Right atrium auricular region (tissue), 2 donors: ENCODE data around the gene MPHOSPH9. TPM values are rescaled to one million over a fixed set of nuclear protein-coding genes. Genes with fewer than 3 reads are reported as not detected.

Experiments
- DNase-seq: peaks from one replicate; pipeline ENCODE4 v3.0.0-alpha.2; 2019; ENCODE audit warnings: low spot score
- H3K27ac ChIP-seq, 2 donors: fragments of 200-600 bp; sonication (generic); 1 replicate in 1 of 2; 2 replicates in 1 of 2; pipeline ENCODE4 v1.5.1; 2016 to 2019
- H3K27me3 ChIP-seq, 2 donors: fragments of 200-600 bp; sonication (generic); one replicate each; pipeline versions ENCODE4 v1.5.1 to v1.6.0; 2017 to 2019
- H3K36me3 ChIP-seq: fragments of 200-600 bp; sonication (generic); one replicate; pipeline ENCODE4 v1.5.1; 2016
- H3K4me1 ChIP-seq, 2 donors: fragments of 200-600 bp; sonication (generic); one replicate each; pipeline versions ENCODE4 v1.5.1 to v1.6.0; 2017 to 2019
- H3K4me3 ChIP-seq, 2 donors: fragments of 200-600 bp; sonication (generic); 1 replicate in 1 of 2; 2 replicates in 1 of 2; pipeline ENCODE4 v1.5.1; 2017 to 2019; ENCODE audit warnings: mild to moderate bottlenecking in 1 of 2, moderate library complexity in 1 of 2
- H3K9me3 ChIP-seq, 2 donors: fragments of 200-600 bp; sonication (generic); one replicate each; pipeline ENCODE4 v1.5.1; 2019
- total RNA-seq, 2 donors: library from RNA; depleted of rRNA; stranded (reverse); fragments of >200 nt; gene quantifications; one replicate each; pipeline ENCODE4 v1.1.0, GENCODE V29; 2016
- TF ChIP-seq, protein P1 (sequence below), 2 donors: fragments of 200-600 bp; sonication (generic); IDR thresholded peaks; one replicate each; pipeline ENCODE4 v1.5.1; 2019; ENCODE audit warnings: antibody characterized with exemption in 2 of 2

The MPHOSPH9 gene
- total RNA-seq, 2 donors from 2014 or later: 21.0 to 33.7 TPM

DNA sequence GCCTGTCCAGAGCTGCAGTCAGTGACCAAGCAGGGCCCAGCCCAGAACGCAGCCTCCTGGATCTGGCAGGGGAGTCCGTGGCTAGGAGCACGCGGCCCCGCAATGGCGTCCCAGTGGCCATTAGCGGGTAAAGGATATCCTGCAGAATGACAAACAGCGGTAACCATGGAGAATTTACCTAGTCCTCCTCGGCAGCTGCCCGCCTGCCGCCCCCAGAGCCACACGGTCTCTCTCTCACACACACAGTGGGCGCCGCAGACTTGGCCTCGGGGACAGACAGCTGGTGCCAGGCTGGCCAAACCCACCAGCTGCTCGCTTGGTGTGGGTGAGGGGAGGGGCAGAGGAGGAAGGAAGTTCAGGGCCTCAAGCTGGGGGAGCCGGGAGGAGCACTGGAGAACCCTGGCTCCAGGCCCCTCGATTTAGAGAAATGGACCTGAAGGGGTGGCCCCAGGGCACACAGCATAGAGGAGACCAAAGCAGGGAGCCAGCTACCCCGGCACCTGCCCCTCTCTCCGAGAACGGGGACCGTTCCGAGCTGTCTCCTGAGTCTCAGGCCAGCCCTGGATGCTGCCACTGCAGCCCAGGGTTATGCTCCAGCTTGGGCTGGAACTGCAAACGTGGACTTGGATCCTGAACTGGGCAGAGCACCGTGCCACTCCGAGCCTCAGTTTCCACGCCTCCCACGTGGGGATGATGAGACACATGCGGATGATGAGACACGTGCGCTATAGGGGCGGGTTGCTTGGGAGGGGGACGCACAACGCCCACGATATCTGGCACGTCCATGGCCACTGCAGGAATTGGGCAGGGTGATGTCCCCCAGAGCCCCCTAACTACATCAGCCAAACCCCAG lies 35.3 kb upstream of the MPHOSPH9 start:
- Histone ChIP-seq H3K4me3 (peak overlapping the region in 1 of 2 donors; percentile 77), H3K4me1 (peaks cover 0 to 38% of the 10 kb centered on the region in 2 donors), H3K27ac (peak overlapping the region; percentile 15 to 84), H3K27me3 (no peaks in the 10 kb centered on the region), H3K36me3 (peaks cover 18% of the 10 kb centered on the region), H3K9me3 (no peaks in the 10 kb centered on the region)
- TF ChIP-seq, protein P1, sequence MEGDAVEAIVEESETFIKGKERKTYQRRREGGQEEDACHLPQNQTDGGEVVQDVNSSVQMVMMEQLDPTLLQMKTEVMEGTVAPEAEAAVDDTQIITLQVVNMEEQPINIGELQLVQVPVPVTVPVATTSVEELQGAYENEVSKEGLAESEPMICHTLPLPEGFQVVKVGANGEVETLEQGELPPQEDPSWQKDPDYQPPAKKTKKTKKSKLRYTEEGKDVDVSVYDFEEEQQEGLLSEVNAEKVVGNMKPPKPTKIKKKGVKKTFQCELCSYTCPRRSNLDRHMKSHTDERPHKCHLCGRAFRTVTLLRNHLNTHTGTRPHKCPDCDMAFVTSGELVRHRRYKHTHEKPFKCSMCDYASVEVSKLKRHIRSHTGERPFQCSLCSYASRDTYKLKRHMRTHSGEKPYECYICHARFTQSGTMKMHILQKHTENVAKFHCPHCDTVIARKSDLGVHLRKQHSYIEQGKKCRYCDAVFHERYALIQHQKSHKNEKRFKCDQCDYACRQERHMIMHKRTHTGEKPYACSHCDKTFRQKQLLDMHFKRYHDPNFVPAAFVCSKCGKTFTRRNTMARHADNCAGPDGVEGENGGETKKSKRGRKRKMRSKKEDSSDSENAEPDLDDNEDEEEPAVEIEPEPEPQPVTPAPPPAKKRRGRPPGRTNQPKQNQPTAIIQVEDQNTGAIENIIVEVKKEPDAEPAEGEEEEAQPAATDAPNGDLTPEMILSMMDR (IDR thresholded peaks at IDR 0.05): no peak
- no peak for DNase-seq

DNA sequence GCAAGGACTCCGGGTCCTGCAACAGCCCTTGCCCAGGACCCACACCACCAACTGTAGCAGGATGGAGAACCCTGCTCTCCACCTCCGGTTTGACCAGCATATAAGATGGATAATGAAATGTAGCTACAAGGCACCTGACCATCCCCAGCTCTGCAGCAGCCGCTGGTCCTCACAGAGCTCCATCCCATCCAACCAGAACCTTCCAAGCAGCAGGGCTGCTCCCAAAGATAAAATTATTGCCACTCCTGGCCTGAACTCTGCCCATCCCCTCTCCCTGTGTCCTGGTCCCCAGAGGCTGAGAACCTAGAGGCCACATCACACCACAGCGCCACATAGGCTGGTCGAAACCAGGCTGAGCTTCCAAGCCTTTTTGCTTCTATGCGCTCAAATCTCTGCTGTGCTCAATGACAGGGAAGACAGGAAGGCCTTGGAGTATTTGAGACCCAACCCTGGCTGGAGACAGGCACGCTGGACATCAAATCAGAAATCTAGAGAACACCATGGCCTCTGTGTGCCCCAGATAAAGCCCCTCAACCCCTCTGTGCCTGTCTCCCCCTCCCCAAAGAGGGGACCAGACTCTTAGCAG lies 34.5 kb upstream of the MPHOSPH9 start:
- no peaks in the 10 kb centered on the region for H3K9me3 ChIP-seq
- TF ChIP-seq, protein P1 (IDR thresholded peaks at IDR 0.05): no peak
- no peak for DNase-seq
- peaks cover 21% of the 10 kb centered on the region for H3K36me3 ChIP-seq
- H3K4me1 ChIP-seq: peaks cover 0 to 35% of the 10 kb centered on the region in 2 donors
- no peaks in the 10 kb centered on the region for H3K27me3 ChIP-seq
- no peak overlapping the region for H3K4me3 ChIP-seq
- peak overlapping the region in 1 of 2 donors; percentile 84 for H3K27ac ChIP-seq

DNA sequence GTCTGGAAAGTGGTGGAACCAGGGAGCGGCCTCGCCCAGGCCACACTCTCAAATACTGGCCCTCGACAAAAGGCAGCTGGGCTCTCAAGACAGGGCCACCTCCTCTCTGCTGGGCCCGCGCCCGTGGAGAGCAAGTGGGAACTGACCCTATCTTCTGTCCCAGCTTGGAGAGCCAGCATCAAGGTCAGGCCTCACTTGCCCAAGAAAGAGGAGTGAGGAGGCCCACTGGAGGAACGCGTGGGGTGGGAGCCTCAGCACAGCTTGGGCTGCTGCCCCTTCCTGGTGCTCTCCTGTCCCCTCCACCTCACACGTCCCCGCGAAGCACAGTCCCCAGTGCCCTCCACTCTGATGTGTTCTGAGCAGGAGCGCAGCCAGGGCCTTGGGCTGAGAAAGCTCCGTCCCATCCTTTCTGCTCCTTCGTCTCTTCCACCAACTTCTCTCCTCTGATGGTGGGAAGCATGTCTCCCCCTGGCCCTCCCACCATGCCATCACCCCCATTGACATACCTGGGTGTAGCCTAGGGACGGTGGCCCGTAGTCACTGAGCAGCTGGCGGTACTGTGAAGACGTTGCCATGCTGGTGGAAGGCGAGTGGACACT lies 33.8 kb upstream of the MPHOSPH9 start:
- H3K27me3 ChIP-seq: no peaks in the 10 kb centered on the region
- peaks cover 0 to 31% of the 10 kb centered on the region in 2 donors for H3K4me1 ChIP-seq
- TF ChIP-seq, protein P1 (IDR thresholded peaks at IDR 0.05): no peak
- no peaks in the 10 kb centered on the region for H3K9me3 ChIP-seq
- H3K27ac ChIP-seq: no peak overlapping the region
- DNase-seq: no peak
- peaks cover 28% of the 10 kb centered on the region for H3K36me3 ChIP-seq
- no peak overlapping the region for H3K4me3 ChIP-seq

DNA sequence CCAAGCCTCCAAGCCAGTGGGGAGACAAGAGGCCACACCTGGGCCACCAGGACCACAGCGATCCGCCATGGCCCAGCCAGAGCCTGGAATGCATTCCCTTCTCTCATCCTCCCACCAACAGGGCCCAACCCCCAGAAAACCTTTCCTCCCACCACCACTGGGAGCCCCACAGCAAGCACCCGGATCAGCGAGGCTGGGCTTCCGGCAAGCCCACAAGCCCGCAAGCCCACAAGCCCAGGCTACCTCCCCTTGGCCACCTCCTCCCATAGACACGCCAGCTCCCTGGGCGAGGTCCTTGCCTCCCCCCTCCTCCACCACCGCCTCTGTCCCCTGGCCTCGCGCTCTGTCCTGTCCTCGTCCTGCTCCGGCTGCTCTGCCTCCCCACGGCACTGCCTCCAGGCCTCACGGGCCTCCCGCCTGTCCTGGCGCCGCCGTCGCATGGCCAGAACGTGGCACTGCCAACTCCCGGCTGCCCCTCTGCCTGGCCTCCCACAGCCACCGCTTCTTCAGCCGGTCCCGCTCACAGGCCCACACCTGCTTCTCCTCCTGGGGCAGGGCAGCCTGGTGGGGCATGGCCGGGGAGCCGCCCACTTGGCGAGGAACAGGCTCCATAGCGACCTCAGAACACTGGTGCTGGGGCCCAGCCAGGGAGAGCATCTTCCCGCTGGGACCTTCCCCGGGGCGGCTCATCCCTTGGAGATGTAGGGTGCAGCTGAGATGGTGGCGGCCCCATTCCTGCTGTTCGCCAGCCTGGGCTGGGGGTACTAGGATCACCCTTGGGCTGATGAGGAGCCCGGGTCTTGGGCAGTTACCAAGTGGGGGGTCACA lies 33.1 kb upstream of the MPHOSPH9 start:
- Histone ChIP-seq H3K9me3 (no peaks in the 10 kb centered on the region), H3K27ac (no peak overlapping the region)

DNA sequence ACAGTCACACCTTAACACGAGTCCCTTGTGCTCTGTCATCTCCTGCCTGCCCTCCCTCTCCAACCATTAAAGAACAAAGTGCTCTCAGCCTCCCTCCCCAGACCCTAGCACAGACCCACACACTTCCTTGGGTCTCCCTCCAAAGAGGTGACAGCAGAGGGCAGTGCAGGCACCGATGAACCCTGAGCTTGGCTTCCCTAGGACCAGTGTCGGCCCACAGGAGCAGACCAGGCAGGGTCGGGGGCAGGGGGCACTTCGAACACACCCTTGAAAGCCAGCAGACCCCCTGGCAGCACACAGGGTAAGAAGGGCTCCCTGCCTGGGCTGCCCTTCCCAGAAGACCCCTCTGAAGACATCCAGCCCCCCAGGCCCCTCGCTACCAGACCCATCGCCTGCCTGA lies 31.7 kb upstream of the MPHOSPH9 start:
- H3K4me1 ChIP-seq: peaks cover 0 to 20% of the 10 kb centered on the region in 2 donors
- H3K27ac ChIP-seq: no peak overlapping the region
- no peaks in the 10 kb centered on the region for H3K9me3 ChIP-seq
- no peak for DNase-seq
- H3K36me3 ChIP-seq: peaks cover 46% of the 10 kb centered on the region
- TF ChIP-seq, protein P1 (IDR thresholded peaks at IDR 0.05): peak in 1 of 2 donors; percentile 17
- no peak overlapping the region for H3K4me3 ChIP-seq
- H3K27me3 ChIP-seq: no peaks in the 10 kb centered on the region

More for the DNA sequence above, 33.1 kb upstream of the MPHOSPH9 start:
- DNase-seq: no peak
- no peak overlapping the region for H3K4me3 ChIP-seq
- no peaks in the 10 kb centered on the region for H3K27me3 ChIP-seq
- TF ChIP-seq, protein P1 (IDR thresholded peaks at IDR 0.05): no peak
- peaks cover 35% of the 10 kb centered on the region for H3K36me3 ChIP-seq
- H3K4me1 ChIP-seq: peaks cover 0 to 31% of the 10 kb centered on the region in 2 donors
